NCI-H1417 (cell line): ENCODE measurements around the gene SESTD1.
"Not testable (repeated sequence)": the region's sequence is repeated elsewhere in the genome, so short reads cannot be mapped to it uniquely, and the experiment has no call there.

Experiments used
- DNase-seq, 3 experiments: peaks; one replicate each; lab custom pipeline; 2025; lab: John Stamatoyannopoulos, UW

The SESTD1 gene

DNA sequence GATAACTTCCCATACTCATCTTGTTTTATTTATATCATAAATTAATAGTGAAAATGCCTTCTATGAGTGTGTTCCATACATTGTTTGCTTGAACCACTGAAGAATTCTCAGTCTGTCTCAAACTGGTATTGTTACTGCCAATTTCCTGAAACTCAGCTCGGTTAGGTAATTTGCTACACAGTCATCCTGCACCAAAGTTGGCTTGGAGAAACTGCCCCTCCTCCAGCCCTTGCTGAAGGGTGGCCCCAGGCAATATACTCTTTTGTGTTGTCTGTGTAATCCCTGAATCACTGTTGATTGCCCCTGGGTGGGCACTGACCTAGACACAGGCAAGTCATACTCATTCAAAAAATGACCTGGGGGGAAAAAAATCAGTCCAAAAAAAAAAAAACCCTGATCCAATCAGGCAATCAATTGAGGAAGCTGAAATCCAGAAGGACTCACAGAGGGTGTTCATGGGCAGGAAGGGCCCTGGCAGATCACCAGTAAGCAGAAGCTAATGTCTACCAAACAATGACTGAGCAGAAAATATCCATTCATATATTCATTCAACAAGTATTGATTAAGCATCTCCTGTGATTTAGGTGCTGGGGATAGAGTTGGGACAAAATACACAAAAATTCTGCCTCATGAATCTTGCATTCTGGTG is 3.8 kb upstream of the SESTD1 start:
- DNase-seq, result peak in 1 of 3 experiments; percentile 49

DNA sequence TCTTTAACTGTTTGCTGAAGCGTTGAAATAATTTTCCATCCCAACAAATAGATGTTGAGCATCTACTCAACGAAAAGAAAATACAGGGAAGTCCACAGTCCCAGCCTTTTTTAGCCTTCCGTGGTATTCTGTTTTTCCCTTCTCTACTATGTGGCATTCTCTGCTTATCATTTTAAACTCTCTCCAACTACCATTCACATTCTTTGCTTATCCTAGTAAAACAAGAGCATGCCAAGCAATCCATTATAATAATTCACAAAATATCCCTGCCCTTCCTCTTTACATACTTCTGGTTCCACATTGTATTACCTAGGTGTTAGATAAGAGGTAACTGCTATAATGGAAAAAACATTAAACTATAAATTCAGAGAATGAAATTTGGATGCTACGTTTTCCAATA is 1.6 kb upstream of the SESTD1 start:
- DNase-seq, result no peak

GRCh38 chr2:179265082-179265510 is 464 bp upstream of the SESTD1 start:
- DNase-seq, result no peak

GRCh38 chr2:179263446-179264367 is 925 bp downstream of the SESTD1 start:
- peak; percentile 19 to 85 (median 83) for DNase-seq

DNA sequence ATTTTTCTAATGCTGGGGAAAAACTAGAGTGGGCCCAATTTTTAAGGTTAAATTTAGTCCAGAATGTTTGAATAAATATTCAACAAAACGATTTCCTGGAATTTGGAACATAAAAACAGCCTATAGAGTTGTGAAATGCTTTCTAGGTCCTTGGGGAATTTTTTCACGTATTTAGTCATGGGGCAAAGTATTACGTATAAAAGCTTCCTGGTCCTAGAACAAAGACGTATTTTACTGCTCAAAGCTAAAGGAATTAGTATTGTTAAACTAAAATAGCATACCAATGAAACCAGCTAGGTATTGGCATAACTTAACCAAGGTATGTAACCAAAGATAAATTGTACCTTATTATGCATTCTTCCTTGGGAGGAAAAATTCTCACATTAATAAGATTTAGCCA is 1.6 kb downstream of the SESTD1 start:
- no peak for DNase-seq

DNA sequence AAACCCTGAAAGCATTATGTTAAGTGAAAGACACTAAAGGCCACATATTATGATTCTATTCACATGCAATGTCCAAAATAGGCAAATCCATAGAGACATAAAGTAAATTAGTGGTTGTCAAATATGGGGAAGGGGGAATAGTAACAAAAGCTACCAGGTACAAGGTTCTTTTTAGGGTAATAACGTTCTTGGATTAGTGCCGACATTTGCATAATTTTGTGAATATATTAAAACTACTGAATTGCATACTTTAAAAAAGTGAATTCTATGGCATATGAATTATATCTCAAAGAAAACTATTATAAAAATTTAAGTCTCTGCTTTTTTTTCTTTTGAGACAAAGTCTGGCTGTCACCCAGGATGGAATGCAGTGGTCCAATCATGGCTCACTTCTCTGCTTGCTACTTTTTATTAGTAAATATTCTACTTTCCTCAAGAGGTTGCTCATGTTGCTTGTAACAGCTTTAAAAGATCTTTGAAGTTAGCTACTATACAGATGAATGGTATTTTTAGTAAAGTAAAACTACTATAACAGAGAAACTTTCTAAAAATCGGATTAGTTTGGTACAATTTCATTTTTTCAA is 2.5 kb downstream of the SESTD1 start:
- no peak for DNase-seq

DNA sequence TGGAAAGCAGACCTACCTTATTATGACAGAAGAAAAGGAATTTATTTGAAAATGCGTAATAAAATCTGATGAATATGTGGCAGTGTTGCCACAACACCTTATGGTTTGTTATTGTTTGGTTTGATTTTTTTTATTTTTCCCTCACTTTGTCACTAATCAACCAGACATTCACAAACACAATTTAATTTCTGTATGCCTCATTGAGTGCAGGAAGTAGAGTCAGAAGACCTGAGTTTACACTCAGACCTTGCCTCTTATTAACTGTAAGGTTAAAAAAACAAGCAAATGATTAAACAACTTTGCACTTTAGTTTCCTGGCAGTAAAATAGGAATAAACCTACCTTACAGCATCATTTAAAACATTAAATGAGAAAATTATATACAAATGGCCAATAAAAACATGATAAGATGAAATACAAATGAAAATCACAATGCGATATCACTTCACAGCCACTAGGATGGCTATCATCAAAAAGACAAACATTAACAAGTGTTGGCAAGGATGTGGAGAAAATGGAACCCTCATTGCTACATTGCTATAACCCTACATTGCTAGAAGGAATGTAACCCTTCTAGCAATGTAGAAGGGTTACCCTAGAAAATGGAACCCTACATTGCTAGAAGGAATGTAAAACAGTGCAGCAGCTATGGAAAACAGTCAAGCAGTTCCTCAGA is 3.3 kb downstream of the SESTD1 start:
- DNase-seq, result no peak

GRCh38 chr2:179260224-179260623 is 4.4 kb downstream of the SESTD1 start:
- no peak for DNase-seq

GRCh38 chr2:179255129-179255528 is 9.5 kb downstream of the SESTD1 start:
- no peak for DNase-seq

- DNase-seq, result no peak
Observed at GRCh38 chr2:179253226-179253625, 11.4 kb downstream of the SESTD1 start.

DNA sequence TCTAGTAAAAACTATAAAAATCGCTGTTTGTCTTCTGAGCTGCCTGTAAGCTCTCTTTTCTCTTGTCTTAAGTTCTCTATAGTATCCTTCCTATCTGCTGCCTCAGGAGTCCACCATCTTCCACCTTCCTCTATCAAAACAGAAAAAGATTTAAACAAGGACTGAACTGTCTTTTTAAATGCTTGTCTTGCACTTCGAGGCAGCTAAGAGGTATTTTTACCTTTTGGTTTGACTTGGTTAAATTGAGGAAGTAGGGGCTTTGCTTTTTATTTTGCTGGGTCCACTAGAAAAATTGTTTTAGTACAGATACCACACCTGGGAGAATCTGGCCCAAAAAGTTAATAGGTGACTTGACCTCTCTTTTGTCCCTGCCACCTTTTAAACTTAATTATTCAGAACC is 12.2 kb downstream of the SESTD1 start:
- no peak for DNase-seq

- no peak for DNase-seq
Observed at GRCh38 chr2:179251870-179252269, 12.8 kb downstream of the SESTD1 start.

GRCh38 chr2:179250848-179251504 is 13.7 kb downstream of the SESTD1 start:
- DNase-seq, result no peak

GRCh38 chr2:179250095-179250494 is 14.5 kb downstream of the SESTD1 start:
- no peak for DNase-seq

- no peak for DNase-seq
Observed at GRCh38 chr2:179248024-179248348, 16.6 kb downstream of the SESTD1 start.

DNA sequence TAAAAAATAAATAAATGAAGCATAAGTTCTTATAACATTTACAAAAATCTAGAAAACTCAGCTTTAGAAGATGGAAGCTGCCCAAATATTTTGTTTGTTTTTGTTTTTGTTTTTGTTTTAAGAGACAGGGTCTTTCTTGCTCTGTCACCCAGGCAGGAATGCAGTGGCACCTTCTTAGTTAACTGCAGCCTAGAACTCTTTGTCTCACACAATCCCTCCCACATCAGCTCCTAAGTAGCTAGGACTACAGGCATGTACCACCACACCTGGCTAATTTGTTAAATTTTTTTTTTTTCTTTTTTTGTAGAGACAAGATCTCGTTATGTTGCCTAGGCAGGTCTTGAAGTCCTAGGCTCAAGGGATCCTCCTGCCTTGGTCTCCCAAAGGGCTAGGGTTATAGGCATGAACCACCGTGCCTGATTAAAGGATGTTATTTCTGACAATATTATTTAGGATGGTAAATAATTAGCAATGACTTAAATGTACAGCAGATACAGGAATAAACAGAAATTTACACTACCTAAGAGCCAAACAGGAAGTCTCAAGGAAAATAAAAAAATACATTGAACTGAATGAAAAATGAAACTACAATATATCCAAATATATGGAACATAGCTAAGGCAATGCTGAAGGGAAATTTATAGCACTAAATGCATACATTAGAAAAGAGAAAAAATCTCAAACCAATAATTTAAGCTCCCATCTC is 17.2 kb downstream of the SESTD1 start:
- DNase-seq, result no peak

- not testable (repeated sequence) for DNase-seq
Observed at GRCh38 chr2:179245843-179246242, 18.8 kb downstream of the SESTD1 start.

- DNase-seq, result no peak
Observed at GRCh38 chr2:179243046-179243445, 21.6 kb downstream of the SESTD1 start.

DNA sequence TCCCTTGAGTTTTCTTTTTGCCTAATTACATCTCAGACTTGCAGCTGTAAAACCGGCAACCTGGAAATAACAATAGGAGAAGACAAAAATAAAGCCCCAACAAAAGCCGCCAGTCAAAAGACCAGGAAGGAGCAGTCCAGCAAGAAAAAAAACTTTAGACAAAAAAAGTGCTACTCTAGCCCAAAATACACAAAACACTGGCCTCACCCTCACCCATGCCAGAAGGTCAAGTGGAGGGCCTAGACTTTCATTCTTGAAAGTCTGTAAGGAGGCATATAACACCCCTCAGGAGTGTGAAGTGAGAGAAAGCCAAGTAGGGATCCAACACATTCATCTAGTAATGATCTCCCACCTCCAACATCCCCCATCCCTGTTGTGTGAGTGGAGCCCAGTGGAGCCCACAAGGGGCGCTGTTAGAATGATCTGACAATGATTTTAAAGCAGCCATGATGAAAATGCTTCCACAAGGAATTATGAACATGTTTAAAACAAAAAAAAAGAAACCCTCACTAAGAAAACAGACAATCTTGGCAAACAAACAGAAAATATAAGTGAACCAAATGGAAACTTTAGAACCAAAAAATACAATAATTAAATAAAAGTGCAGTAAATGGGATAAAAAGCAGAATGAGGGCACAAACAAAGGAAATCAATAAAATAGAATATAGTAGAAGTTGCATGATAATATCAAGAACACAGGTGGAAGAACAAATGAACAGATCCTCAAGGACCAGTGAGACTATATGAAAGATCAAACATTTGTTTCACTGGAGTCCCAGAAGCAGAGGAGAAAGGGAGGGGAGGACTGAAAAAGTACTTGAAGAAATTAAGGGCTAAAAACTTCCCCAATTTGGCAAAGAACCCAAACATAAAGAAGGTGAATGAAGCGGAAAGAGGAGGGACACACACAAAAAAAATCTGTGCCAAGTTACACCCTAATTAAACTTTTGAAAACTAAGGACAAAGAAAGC is 23.9 kb downstream of the SESTD1 start:
- no peak for DNase-seq

DNA sequence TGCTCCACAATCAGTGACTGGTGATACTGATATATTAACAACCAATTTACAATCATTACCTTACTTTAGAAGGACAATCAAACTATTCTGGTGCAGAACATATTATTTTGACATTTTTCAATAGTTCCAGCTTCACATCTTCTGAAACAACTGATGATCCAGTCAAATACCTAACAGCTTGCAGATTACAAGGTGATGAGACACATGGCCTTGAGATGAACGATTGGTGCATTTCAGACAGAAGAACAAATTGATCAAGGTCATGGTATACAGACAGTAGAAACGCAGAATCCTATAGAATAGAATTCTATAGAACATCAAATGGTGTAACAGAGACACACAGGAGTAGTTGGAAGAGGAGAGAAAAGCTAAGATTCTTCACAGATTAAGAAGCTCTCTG is 24.8 kb downstream of the SESTD1 start:
- no peak for DNase-seq
